Measurements from ENCODE around the gene MAP4K4. TPM values are rescaled to one million over a fixed set of nuclear protein-coding genes. Genes with fewer than 3 reads are reported as not detected.
"Not testable (repeated sequence)": the region's sequence is repeated elsewhere in the genome, so short reads cannot be mapped to it uniquely, and the experiment has no call there.

The MAP4K4 gene
- total RNA-seq, 2 experiments from 2014 or later: 90.2 to 92.2 TPM

DNA sequence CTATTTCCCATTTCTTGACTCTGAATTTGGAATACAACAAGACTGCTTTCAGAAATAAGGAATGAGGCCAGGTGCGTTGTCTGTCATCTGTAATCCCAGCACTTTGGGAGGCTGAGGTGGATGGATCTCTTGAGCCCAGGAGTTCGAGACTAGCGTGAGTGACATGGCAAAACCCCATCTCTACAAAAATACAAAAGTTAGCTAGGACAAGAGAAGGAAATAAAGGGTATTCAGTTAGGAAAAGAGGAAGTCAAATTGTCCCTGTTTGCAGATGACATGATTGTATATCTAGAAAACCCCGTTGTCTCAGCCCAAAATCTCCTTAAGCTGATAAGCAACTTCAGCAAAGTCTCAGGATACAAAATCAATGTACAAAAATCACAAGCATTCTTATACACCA lies 51.0 kb downstream of the MAP4K4 start:
- POLR2A ChIA-PET; H3K27ac Mint-ChIP-seq; H3K27me3 Mint-ChIP-seq (ENCODE audit: low read depth); H3K4me3 Mint-ChIP-seq; DNase-seq; H3K9me3 Mint-ChIP-seq (ENCODE audit: insufficient read depth); ATAC-seq: not testable (repeated sequence)
- Mint-ChIP-seq H3K36me3 (ENCODE audit: low read depth) (peaks cover 13% of the 10 kb centered on the region), H3K4me1 (ENCODE audit: low read depth) (peaks cover 40% of the 10 kb centered on the region)
- CTCF ChIA-PET: interaction anchor here (0.8 to 1.4 kb wide), 4 partner anchors 9 to 103 kb away, joined by 3 to 5 read pairs (median 3); no protein-coding TSS in a partner anchor

DNA sequence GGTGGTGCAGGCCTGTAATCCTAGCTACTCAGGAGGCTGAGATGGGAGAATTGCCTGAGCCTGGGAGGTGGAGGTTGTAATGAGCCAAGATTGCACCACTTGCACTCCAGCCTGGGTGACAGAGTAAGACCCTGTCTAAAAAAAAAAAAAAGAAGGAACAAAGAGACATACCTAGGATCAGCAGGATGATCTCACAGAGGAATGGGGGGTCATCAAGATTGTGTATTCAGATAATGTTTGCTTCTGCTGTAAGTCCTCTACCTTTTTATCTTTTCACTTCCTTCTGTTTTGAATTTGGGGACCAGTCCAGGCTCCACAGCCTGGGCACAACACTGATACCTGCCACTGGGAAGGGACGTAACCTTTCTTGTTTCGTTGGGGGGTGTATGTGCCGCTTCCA lies 53.2 kb downstream of the MAP4K4 start:
- DNase-seq: no peak
- no peak overlapping the region for H3K27ac Mint-ChIP-seq
- H3K9me3 Mint-ChIP-seq (ENCODE audit: insufficient read depth): no peaks in the 10 kb centered on the region
- ChIA-PET CTCF (interaction anchor here (1.5 kb wide), 1 partner anchor 8 kb away, joined by 4 read pairs; no protein-coding TSS in a partner anchor), POLR2A (interaction anchor here (0.7 kb wide), 1 partner anchor 80 kb away, joined by 3 read pairs; no protein-coding TSS in a partner anchor)
- no peak for ATAC-seq
- peaks cover 39% of the 10 kb centered on the region for H3K4me1 Mint-ChIP-seq (ENCODE audit: low read depth)
- H3K27me3 Mint-ChIP-seq (ENCODE audit: low read depth): no peaks in the 10 kb centered on the region
- no peak overlapping the region for H3K4me3 Mint-ChIP-seq
- peaks cover 11% of the 10 kb centered on the region for H3K36me3 Mint-ChIP-seq (ENCODE audit: low read depth)

DNA sequence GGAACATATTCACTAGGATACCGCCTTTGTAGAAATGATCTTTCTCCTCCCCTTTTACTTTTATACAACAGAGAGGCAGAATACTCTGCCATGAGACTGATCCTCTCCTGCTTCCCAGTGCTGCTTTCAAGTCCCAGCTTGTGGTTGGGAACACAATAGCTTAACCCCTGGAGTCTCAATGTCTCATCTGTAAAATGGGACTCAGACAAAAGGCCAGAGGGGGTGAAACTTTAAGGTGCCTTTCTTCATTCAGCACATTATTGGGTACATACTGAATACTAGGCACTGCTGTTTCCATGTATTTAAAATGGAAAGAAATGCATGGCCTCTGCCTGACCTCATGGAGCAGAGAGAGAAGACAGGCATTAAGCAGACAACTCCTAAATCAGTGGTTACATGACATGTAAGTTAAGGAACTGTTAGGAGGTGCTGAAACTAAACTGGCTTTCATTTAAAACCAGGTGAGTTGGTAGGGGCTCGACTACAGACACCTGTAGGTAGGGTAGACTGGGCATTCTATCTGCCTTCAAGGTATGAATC lies 53.8 kb downstream of the MAP4K4 start:
- DNase-seq: no peak
- ChIA-PET CTCF (interaction anchor here (1.5 kb wide), 1 partner anchor 9 kb away, joined by 4 read pairs; no protein-coding TSS in a partner anchor), POLR2A (no interaction called here)
- no peak for ATAC-seq
- Mint-ChIP-seq H3K9me3 (ENCODE audit: insufficient read depth) (no peaks in the 10 kb centered on the region), H3K4me1 (ENCODE audit: low read depth) (peaks cover 37% of the 10 kb centered on the region), H3K27me3 (ENCODE audit: low read depth) (no peaks in the 10 kb centered on the region), H3K4me3 (no peak overlapping the region), H3K36me3 (ENCODE audit: low read depth) (peaks cover 11% of the 10 kb centered on the region), H3K27ac (no peak overlapping the region)

DNA sequence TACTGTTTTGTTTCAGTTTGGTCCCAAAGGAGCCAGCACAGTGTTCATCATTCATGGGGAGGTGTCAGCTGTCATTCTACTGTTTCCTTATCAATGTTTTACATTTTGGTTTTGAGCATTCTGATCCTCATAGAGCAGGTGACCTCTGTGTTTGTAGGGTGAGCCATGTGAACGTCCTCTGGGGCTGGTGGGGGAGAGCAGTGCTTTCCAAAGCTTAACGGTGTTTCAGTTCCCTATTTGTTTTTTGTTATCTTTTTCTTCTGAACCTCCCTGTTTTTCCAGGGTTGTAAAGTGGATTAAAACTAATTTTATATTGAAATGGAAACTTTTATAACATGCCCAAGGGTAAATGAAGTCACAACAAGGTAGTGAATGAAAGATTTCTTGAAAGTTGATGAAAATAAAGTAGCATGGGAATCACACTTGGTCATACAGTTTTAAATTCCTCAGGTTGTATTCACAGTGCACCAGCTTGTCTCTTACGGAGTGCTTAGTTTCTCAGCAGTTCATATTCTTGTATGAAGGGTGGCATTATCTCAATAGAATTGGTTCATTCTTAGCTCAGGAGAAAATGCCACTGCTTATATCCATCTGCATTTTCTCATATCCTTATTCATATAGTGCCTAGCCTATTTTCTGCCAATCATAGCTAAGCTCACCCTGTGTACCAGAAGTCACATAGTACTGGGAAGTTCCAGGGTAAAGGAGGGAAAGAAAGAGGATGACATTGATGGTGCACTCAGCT lies 54.5 kb downstream of the MAP4K4 start:
- POLR2A ChIA-PET: no interaction called here
- Mint-ChIP-seq H3K36me3 (ENCODE audit: low read depth) (peaks cover 11% of the 10 kb centered on the region), H3K4me3 (no peak overlapping the region), H3K9me3 (ENCODE audit: insufficient read depth) (no peaks in the 10 kb centered on the region), H3K27me3 (ENCODE audit: low read depth) (no peaks in the 10 kb centered on the region), H3K4me1 (ENCODE audit: low read depth) (peaks cover 37% of the 10 kb centered on the region), H3K27ac (no peak overlapping the region)
- CTCF ChIA-PET: interaction anchor here (0.6 to 1.5 kb wide), 5 partner anchors 10 to 34 kb away, joined by 3 to 4 read pairs (median 3); no protein-coding TSS in a partner anchor
- DNase-seq (no peak), ATAC-seq (no peak)

DNA sequence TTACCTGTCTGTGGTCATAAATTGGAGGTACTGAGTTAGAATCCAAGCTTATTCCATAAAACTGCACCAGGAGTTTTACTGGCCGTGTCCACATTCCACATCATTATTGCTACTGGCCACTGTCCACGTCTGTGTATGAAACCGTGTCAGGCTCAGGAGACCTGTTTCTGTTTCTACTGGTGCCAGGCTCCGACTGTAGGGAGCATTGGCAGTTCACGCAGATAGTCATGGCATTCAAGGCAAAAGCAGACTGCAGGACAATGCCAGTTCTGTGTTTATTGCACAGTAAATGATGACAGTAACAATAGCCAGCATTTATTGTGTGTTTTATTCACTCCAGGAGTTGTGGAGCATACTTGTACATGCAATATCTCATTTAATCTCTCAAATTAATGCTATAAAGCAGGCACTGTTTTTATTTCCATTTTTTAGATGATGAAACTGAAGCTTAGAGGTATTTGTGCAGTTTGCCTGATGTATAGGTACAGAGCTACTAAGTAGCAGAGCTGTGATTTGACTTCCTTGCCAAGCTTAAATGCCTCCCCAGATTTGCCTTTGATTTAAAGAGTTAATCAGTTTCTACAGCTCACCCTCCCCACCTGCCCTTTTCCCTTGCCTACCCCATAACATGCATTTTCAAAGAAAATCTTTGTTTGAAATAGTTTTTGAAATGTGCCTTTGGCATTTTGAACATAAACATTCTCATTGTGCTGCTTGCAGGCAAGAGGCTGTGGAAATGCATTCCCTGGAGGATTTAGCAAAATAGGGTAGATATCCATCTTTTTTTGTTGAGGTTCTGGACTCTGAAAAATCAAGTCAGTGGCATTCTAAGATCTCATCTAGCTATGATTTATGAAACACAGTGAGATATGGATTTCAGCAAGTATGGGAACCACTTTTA lies 55.5 kb downstream of the MAP4K4 start:
- H3K36me3 Mint-ChIP-seq (ENCODE audit: low read depth): peaks cover 8% of the 10 kb centered on the region
- POLR2A ChIA-PET: no interaction called here
- no peaks in the 10 kb centered on the region for H3K9me3 Mint-ChIP-seq (ENCODE audit: insufficient read depth)
- H3K4me3 Mint-ChIP-seq: no peak overlapping the region
- H3K27ac Mint-ChIP-seq: no peak overlapping the region
- DNase-seq (no peak), ATAC-seq (no peak)
- CTCF ChIA-PET: interaction anchor here (0.6 to 1.2 kb wide), 7 partner anchors 11 to 253 kb away, joined by 3 read pairs; no protein-coding TSS in a partner anchor
- no peaks in the 10 kb centered on the region for H3K27me3 Mint-ChIP-seq (ENCODE audit: low read depth)
- H3K4me1 Mint-ChIP-seq (ENCODE audit: low read depth): peaks cover 42% of the 10 kb centered on the region

DNA sequence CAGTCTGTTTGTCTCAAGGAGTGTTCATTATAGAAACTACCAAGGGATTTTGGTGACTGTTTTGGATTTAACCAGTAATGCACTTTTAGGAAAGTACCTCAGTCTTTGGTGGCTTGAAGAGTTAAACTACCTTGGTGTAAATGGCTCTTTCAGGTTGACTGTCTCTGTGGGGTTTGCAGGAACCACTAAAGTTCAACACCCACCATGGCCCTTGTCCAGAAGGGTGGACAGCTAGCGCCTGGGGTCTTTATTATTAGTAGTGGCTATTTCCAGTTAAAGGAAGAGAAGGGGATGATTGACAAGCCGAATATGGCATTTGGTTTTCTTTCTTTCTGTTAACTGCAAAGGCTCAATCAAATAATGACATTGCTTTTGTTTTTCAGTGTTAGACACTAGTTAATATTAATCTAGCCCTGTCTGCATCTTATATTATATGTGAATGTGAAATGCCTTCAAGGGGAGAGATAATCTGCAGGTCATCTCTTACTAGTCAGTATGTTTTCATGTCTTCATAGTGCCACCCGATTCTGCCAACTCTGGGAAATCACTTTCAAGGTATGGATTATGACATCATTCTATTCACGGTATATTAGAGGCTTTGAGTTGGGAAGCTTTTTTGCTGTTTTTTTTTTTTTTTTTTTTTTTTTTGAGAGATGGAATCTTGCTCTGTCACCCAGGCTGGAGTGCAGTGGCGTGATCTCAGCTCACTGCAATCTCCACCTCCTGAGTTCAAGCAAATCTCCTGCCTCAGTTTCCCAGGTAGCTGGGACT lies 56.4 kb downstream of the MAP4K4 start:
- Mint-ChIP-seq H3K27me3 (ENCODE audit: low read depth) (no peaks in the 10 kb centered on the region), H3K4me1 (ENCODE audit: low read depth) (peaks cover 51% of the 10 kb centered on the region), H3K36me3 (ENCODE audit: low read depth) (peaks cover 2% of the 10 kb centered on the region), H3K9me3 (ENCODE audit: insufficient read depth) (no peaks in the 10 kb centered on the region), H3K27ac (no peak overlapping the region), H3K4me3 (no peak overlapping the region)
- ChIA-PET POLR2A (no interaction called here), CTCF (interaction anchor here (1.2 kb wide), 1 partner anchor 36 kb away, joined by 3 read pairs; no protein-coding TSS in a partner anchor)
- ATAC-seq (no peak), DNase-seq (no peak)

DNA sequence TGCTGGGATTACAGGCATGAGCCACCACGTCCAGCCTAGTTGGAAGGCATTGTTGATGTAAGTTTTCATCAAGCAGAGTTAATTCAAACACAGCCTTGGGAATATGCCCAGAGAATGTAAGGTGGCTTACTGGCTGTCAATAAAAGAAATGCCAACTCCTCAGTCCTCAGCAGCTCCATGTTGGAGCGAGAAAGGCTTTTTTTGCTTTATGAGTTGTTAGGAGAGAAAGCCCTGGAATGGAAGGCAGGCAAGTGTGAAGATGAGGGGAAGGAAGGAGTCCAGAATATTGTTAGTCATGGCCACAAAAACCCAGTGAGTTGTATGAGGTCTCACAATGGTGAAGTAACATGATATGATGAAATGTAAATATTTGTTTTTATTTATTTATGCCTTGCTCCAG lies 57.1 kb downstream of the MAP4K4 start:
- ATAC-seq (no peak), DNase-seq (no peak)
- ChIA-PET CTCF (interaction anchor here (1.1 to 1.4 kb wide), 2 partner anchors 9 to 16 kb away, joined by 3 read pairs; no protein-coding TSS in a partner anchor), POLR2A (no interaction called here)
- no peaks in the 10 kb centered on the region for H3K9me3 Mint-ChIP-seq (ENCODE audit: insufficient read depth)
- H3K27ac Mint-ChIP-seq: no peak overlapping the region
- H3K4me1 Mint-ChIP-seq (ENCODE audit: low read depth): peaks cover 55% of the 10 kb centered on the region
- H3K36me3 Mint-ChIP-seq (ENCODE audit: low read depth): peaks cover 2% of the 10 kb centered on the region
- H3K4me3 Mint-ChIP-seq: no peak overlapping the region
- no peaks in the 10 kb centered on the region for H3K27me3 Mint-ChIP-seq (ENCODE audit: low read depth)

DNA sequence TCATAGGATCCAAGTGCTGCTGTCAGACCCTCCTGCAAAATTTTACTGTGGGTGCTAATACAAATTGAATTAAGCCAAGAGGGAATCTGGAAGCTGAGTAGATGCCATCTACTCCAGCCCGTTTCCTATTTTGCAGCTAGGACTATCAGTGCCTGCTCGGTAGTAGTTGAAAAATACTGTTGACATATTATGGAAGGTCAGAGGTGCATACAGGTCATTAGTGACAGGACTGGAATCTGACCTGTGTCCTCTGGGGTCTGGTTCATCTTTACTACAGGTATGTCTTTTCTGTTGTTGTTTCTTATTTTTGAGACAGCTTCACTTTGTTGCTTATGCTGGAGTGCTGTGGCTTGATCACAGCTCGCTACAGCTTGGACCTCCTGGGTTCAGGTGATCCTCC lies 58.8 kb downstream of the MAP4K4 start:
- H3K9me3 Mint-ChIP-seq (ENCODE audit: insufficient read depth): no peaks in the 10 kb centered on the region
- H3K27me3 Mint-ChIP-seq (ENCODE audit: low read depth): no peaks in the 10 kb centered on the region
- H3K27ac Mint-ChIP-seq: no peak overlapping the region
- ChIA-PET CTCF (interaction anchor here (1.6 kb wide), 2 partner anchors 10 to 12 kb away, joined by 5 to 6 read pairs; no protein-coding TSS in a partner anchor), POLR2A (no interaction called here)
- no peak for DNase-seq
- peaks cover 55% of the 10 kb centered on the region for H3K4me1 Mint-ChIP-seq (ENCODE audit: low read depth)
- H3K36me3 Mint-ChIP-seq (ENCODE audit: low read depth): peaks cover 2% of the 10 kb centered on the region
- H3K4me3 Mint-ChIP-seq: no peak overlapping the region
- ATAC-seq: no peak

DNA sequence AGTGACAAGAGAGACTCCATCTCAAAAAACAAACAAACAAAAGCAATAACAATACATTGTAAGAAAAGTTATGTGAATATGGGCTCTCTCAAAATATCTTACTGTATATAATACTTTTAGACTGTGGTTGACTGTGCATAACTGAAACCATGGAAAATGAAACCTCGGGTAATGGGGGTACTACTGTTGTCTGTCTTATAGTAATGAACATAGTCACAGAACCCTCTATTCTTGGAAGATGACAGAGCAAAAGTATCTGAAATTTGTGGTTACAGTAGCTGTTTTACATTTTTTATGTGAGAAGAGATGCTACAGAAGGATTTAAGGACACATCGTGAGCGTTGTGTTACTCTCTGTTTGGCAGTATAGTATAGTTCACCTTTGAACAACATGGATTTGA lies 60.5 kb downstream of the MAP4K4 start:
- Mint-ChIP-seq H3K36me3 (ENCODE audit: low read depth) (peaks cover 5% of the 10 kb centered on the region), H3K9me3 (ENCODE audit: insufficient read depth) (no peaks in the 10 kb centered on the region), H3K4me1 (ENCODE audit: low read depth) (peaks cover 57% of the 10 kb centered on the region), H3K27ac (no peak overlapping the region), H3K4me3 (peak overlapping the region; percentile 37), H3K27me3 (ENCODE audit: low read depth) (no peaks in the 10 kb centered on the region)
- ChIA-PET POLR2A (interaction anchor here (0.7 kb wide), 1 partner anchor 53 kb away, joined by 3 read pairs; no protein-coding TSS in a partner anchor), CTCF (interaction anchor here (0.7 to 1.6 kb wide), 4 partner anchors 41 to 126 kb away, joined by 3 to 4 read pairs (median 4); no protein-coding TSS in a partner anchor)
- ATAC-seq (peak; percentile 83), DNase-seq (peak; percentile 41)

DNA sequence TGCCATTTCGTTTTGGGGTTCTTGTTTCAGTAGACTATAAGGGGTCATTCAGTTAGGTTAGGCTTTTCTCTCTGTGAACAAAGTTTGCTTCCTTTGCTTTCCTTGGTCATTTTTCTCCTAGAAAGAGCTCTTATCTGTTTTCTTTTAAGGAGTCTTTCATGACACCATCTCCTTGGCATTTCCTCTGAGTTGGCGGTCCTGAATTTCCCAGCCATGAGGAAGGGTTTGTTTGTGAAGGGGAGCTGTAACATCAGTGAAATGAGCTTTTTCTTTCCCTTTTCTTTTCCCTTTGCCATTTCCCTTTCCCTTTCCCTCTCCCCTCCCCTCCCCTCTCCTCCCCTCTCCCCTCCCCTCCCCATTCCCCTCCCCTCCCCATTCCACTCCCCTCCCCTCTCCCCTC lies 61.7 kb downstream of the MAP4K4 start:
- POLR2A ChIA-PET: no interaction called here
- CTCF ChIA-PET: interaction anchor here (1.1 kb wide), 1 partner anchor 59 kb away, joined by 3 read pairs; no protein-coding TSS in a partner anchor
- Mint-ChIP-seq H3K36me3 (ENCODE audit: low read depth) (peaks cover 5% of the 10 kb centered on the region), H3K4me3 (no peak overlapping the region), H3K9me3 (ENCODE audit: insufficient read depth) (no peaks in the 10 kb centered on the region), H3K27me3 (ENCODE audit: low read depth) (no peaks in the 10 kb centered on the region), H3K27ac (no peak overlapping the region), H3K4me1 (ENCODE audit: low read depth) (peaks cover 50% of the 10 kb centered on the region)
- ATAC-seq: no peak
- no peak for DNase-seq

Measured in activated CD8-positive, alpha-beta T cell treated with anti-CD3 and anti-CD28 coated beads, Interleukin-2, amount 10 ng/mL, durations not matched to agents 7 days and 5 days (primary cell).